ENCODE results near the gene MBNL1.

DNA sequence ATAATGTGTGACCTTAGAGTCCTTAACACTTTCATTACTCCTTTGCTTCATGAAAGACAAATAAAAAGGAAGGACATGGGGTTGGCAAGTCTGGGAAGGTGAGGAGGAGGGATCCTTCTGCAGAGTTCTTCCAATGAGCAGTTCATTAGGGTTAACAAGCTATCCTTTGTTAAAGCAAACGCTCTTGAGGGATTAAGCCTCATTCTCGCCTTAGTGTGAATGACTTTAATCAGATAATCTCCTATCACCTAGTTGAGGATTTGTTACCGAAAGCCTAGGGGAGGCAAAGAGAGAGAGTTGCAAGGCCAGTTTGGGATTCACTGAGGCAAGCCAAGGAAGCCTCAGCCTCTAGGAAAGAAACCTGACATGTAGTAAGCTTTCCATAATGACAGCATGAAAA lies 7.4 kb upstream of the MBNL1 start:
- TF ChIP-seq POLR2A (IDR thresholded peaks at IDR 0.05) = no peak
- TF ChIP-seq, protein P1, sequence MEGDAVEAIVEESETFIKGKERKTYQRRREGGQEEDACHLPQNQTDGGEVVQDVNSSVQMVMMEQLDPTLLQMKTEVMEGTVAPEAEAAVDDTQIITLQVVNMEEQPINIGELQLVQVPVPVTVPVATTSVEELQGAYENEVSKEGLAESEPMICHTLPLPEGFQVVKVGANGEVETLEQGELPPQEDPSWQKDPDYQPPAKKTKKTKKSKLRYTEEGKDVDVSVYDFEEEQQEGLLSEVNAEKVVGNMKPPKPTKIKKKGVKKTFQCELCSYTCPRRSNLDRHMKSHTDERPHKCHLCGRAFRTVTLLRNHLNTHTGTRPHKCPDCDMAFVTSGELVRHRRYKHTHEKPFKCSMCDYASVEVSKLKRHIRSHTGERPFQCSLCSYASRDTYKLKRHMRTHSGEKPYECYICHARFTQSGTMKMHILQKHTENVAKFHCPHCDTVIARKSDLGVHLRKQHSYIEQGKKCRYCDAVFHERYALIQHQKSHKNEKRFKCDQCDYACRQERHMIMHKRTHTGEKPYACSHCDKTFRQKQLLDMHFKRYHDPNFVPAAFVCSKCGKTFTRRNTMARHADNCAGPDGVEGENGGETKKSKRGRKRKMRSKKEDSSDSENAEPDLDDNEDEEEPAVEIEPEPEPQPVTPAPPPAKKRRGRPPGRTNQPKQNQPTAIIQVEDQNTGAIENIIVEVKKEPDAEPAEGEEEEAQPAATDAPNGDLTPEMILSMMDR (IDR thresholded peaks at IDR 0.05) = no peak

Data from vagina (tissue), 2 donors.